Ascending aorta (tissue), 2 donors: ENCODE measurements around the gene PNKD. TPM values are rescaled to one million over a fixed set of nuclear protein-coding genes. Genes with fewer than 3 reads are reported as not detected.

Source experiments
- DNase-seq, 2 donors: peaks; one replicate each; pipeline ENCODE4 v3.0.0-alpha.2; 2019; ENCODE audit warnings: low spot score in 2 of 2
- H3K27ac ChIP-seq, 2 donors: fragments of 200-600 bp; sonication (generic); one replicate each; pipeline ENCODE4 v1.5.1; 2016 to 2017; ENCODE audit warnings: mild to moderate bottlenecking in 1 of 2
- H3K27me3 ChIP-seq: fragments of 200-600 bp; sonication (generic); one replicate; pipeline ENCODE4 v1.5.1; 2017
- H3K36me3 ChIP-seq, 2 donors: fragments of 200-600 bp; sonication (generic); one replicate each; pipeline ENCODE4 v1.5.1; 2016
- H3K4me1 ChIP-seq, 2 donors: fragments of 200-600 bp; sonication (generic); one replicate each; pipeline ENCODE4 v1.5.1; 2016 to 2017; ENCODE audit warnings: mild to moderate bottlenecking in 1 of 2
- H3K4me3 ChIP-seq, 2 donors: fragments of 200-600 bp; sonication (generic); one replicate each; pipeline ENCODE4 v1.5.1; 2016 to 2017; ENCODE audit warnings: mild to moderate bottlenecking in 1 of 2
- H3K9me3 ChIP-seq, 2 donors: fragments of 200-600 bp; sonication (generic); one replicate each; pipeline ENCODE4 v1.5.1; 2016
- CTCF ChIP-seq, 3 experiments: fragments of 200-600 bp in 2 of 3; fragments of 450-650 bp in 1 of 3; sonication (generic) in 2 of 3; IDR thresholded peaks; one replicate each; pipeline ENCODE4 v1.5.1; 2016 to 2019; ENCODE audit warnings: antibody characterized with exemption in 3 of 3, mild to moderate bottlenecking in 1 of 3, moderate library complexity in 1 of 3
- intact Hi-C: fragments of 100-400 bp; cut with DNase I; formaldehyde crosslinking; loops from one replicate; pipeline ENCODE4 v1.15.1; 2023
- total RNA-seq: library from RNA; depleted of rRNA; stranded (reverse); fragments of >200 nt; gene quantifications from one replicate; pipeline ENCODE4 v1.1.0, GENCODE V29; 2016

The PNKD gene
- total RNA-seq, 1 donor from 2014 or later: 45.8 TPM

DNA sequence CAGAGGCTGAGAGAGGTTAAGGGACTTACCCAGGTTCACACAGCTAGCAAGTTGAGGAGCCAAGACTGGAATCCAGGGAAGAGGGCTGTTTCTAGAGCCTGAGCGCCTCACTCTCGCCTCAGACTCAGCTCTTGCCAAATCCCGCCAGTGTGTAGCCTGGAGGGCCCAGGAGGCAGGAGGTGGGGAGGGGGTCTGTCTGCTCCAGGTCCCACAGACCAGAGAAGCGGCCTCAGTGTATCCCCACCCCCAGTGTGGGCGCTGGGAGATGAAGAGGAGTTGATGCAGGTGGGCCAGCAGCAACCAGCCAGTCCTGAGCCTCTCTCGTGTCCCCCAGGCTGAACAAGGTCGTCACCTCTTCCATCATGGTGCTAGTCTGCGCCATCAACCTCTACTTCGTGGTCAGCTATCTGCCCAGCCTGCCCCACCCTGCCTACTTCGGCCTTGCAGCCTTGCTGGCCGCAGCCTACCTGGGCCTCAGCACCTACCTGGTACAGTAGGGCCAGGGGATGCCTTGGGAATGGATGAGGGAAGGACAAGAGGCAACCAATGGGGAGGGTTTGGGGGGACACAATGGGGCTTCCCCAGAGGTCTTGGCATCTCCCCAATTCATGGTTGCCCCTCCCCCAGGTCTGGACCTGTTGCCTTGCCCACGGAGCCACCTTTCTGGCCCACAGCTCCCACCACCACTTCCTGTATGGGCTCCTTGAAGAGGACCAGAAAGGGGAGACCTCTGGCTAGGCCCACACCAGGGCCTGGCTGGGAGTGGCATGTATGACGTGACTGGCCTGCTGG, 124.2 kb downstream of the PNKD start:
- no peaks in the 10 kb centered on the region for H3K9me3 ChIP-seq
- peak in 1 of 2 donors; percentile 70 for DNase-seq
- TF ChIP-seq CTCF (IDR thresholded peaks at IDR 0.05): no peak
- no peak overlapping the region for H3K4me3 ChIP-seq
- no peaks in the 10 kb centered on the region for H3K27me3 ChIP-seq
- H3K36me3 ChIP-seq: no peaks in the 10 kb centered on the region
- intact Hi-C loops: loop anchor here (2.0 kb wide), 1 partner anchor 28 kb away; no protein-coding TSS in a partner anchor
- H3K4me1 ChIP-seq: peaks cover 0 to 9% of the 10 kb centered on the region in 2 donors
- no peak overlapping the region for H3K27ac ChIP-seq

- no peaks in the 10 kb centered on the region for H3K9me3 ChIP-seq
- TF ChIP-seq CTCF (IDR thresholded peaks at IDR 0.05): no peak
- H3K27ac ChIP-seq: peak overlapping the region; percentile 98
- H3K36me3 ChIP-seq: no peaks in the 10 kb centered on the region
- H3K4me3 ChIP-seq: no peak overlapping the region
- no peaks in the 10 kb centered on the region for H3K27me3 ChIP-seq
- H3K4me1 ChIP-seq: peaks cover 0 to 9% of the 10 kb centered on the region in 2 donors
- intact Hi-C loops: loop anchor here (2.0 kb wide), 1 partner anchor 28 kb away; no protein-coding TSS in a partner anchor
- DNase-seq: no peak
Measured at GRCh38 chr2:218395090-218395444, 124.7 kb downstream of the PNKD start.

GRCh38 chr2:218395456-218395825, 125.1 kb downstream of the PNKD start:
- TF ChIP-seq CTCF (IDR thresholded peaks at IDR 0.05): no peak
- H3K9me3 ChIP-seq: no peaks in the 10 kb centered on the region
- no peak for DNase-seq
- intact Hi-C loops: loop anchor here (2.0 kb wide), 1 partner anchor 29 kb away; no protein-coding TSS in a partner anchor
- H3K4me1 ChIP-seq: peaks cover 0 to 9% of the 10 kb centered on the region in 2 donors
- no peaks in the 10 kb centered on the region for H3K36me3 ChIP-seq
- peak overlapping the region; percentile 98 for H3K27ac ChIP-seq
- no peaks in the 10 kb centered on the region for H3K27me3 ChIP-seq
- H3K4me3 ChIP-seq: peak overlapping the region; percentile 35 to 79

GRCh38 chr2:218395826-218396687, 125.7 kb downstream of the PNKD start:
- H3K4me1 ChIP-seq: peaks cover 0 to 9% of the 10 kb centered on the region in 2 donors
- intact Hi-C loops: loop anchor here (1.0 to 2.0 kb wide), 6 partner anchors 10 to 172 kb away; partner anchors contain the start of genes AAMP, CNOT9, PNKD and TMBIM1
- H3K4me3 ChIP-seq: peak overlapping the region; percentile 79 to 99
- TF ChIP-seq CTCF (IDR thresholded peaks at IDR 0.05): peak; percentile 88 to 98 (median 97)
- H3K27me3 ChIP-seq: no peaks in the 10 kb centered on the region
- no peaks in the 10 kb centered on the region for H3K9me3 ChIP-seq
- peak overlapping the region; percentile 98 for H3K27ac ChIP-seq
- DNase-seq: peak; percentile 70 to 96
- H3K36me3 ChIP-seq: no peaks in the 10 kb centered on the region

Other genes starting within 250 kb of the PNKD start
- not detected for gene RUFY4, start 201.3 kb upstream of the PNKD start, total RNA-seq
- not detected for gene CXCR2, start 144.5 kb upstream of the PNKD start, total RNA-seq
- not detected for gene CXCR1, start 103.6 kb upstream of the PNKD start, total RNA-seq
- gene ARPC2, start 53.3 kb upstream of the PNKD start, total RNA-seq: 237 TPM
- gene GPBAR1, start 9.5 kb upstream of the PNKD start, total RNA-seq: not detected
- gene AAMP, start 382 bp upstream of the PNKD start, total RNA-seq: 73.7 TPM
- gene TMBIM1, start 22.0 kb downstream of the PNKD start, total RNA-seq: 320 TPM
- not detected for gene CATIP, start 86.3 kb downstream of the PNKD start, total RNA-seq
- gene SLC11A1, start 111.8 kb downstream of the PNKD start, total RNA-seq: 16.4 TPM
- gene CTDSP1, start 129.3 kb downstream of the PNKD start, total RNA-seq: 144 TPM
- not detected for gene VIL1, start 148.6 kb downstream of the PNKD start, total RNA-seq